WERI-Rb-1 (cell line): Measurements from ENCODE around the gene ZC3H15.
"Not testable (repeated sequence)": the region's sequence is repeated elsewhere in the genome, so short reads cannot be mapped to it uniquely, and the experiment has no call there.

Experiments used
- DNase-seq: peaks from one replicate; pipeline ENCODE4 v3.0.0-alpha.2; 2020
- H3K27ac ChIP-seq: fragments of 250-450 bp; sonication (Bioruptor Pico); 2 replicates; pipeline ENCODE4 v1.5.1; 2020; ENCODE audit warnings: mild to moderate bottlenecking, moderate library complexity
- H3K27me3 ChIP-seq: fragments of 250-450 bp; sonication (Bioruptor Pico); 2 replicates; pipeline ENCODE4 v1.5.1; 2021; ENCODE audit warnings: mild to moderate bottlenecking, low read depth, moderate library complexity; ENCODE audit not compliant: insufficient read depth, severe bottlenecking
- H3K36me3 ChIP-seq: fragments of 250-450 bp; sonication (Bioruptor Pico); 2 replicates; pipeline ENCODE4 v1.5.1; 2020; ENCODE audit warnings: mild to moderate bottlenecking, moderate library complexity
- H3K4me3 ChIP-seq: 2 replicates; pipeline ENCODE4 v1.5.1; 2011; ENCODE audit warnings: low read depth, mild to moderate bottlenecking, control low read depth, low read length
- H3K9me3 ChIP-seq: fragments of 250-450 bp; sonication (Bioruptor Pico); 2 replicates; pipeline ENCODE4 v1.5.1; 2021; ENCODE audit warnings: mild to moderate bottlenecking, moderate library complexity; ENCODE audit not compliant: severe bottlenecking
- TF ChIP-seq, protein P1 (sequence below): IDR thresholded peaks from 2 replicates; pipeline ENCODE4 v1.5.1; 2011; ENCODE audit warnings: low read depth, mild to moderate bottlenecking, control low read depth, inconsistent platforms, low read length

Gene ZC3H15

DNA sequence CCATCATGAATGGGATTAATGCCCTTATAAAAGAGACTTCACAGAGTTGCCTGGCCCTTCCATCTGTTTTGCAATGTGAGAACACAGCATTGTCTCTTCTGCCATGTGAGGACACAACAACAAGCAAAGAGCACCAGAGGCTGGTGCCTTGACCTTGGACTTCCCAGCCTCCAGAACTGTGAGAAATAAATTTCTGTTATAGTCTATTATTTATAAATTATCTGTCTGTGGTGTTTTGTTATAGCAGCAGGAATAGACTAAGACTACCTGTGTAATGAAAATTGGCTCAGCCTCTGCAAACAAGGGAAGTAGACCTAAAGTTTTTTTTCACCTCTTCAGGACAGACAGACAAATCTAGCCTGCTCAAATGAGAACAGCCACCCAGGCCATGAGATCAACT, 19.3 kb upstream of the ZC3H15 start:
- Histone ChIP-seq H3K27me3 (no peaks in the 10 kb centered on the region), H3K9me3 (no peaks in the 10 kb centered on the region), H3K36me3 (no peaks in the 10 kb centered on the region), H3K27ac (no peak overlapping the region), H3K4me3 (no peak overlapping the region)
- no peak for DNase-seq
- TF ChIP-seq, protein P1, sequence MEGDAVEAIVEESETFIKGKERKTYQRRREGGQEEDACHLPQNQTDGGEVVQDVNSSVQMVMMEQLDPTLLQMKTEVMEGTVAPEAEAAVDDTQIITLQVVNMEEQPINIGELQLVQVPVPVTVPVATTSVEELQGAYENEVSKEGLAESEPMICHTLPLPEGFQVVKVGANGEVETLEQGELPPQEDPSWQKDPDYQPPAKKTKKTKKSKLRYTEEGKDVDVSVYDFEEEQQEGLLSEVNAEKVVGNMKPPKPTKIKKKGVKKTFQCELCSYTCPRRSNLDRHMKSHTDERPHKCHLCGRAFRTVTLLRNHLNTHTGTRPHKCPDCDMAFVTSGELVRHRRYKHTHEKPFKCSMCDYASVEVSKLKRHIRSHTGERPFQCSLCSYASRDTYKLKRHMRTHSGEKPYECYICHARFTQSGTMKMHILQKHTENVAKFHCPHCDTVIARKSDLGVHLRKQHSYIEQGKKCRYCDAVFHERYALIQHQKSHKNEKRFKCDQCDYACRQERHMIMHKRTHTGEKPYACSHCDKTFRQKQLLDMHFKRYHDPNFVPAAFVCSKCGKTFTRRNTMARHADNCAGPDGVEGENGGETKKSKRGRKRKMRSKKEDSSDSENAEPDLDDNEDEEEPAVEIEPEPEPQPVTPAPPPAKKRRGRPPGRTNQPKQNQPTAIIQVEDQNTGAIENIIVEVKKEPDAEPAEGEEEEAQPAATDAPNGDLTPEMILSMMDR = no peak

DNA sequence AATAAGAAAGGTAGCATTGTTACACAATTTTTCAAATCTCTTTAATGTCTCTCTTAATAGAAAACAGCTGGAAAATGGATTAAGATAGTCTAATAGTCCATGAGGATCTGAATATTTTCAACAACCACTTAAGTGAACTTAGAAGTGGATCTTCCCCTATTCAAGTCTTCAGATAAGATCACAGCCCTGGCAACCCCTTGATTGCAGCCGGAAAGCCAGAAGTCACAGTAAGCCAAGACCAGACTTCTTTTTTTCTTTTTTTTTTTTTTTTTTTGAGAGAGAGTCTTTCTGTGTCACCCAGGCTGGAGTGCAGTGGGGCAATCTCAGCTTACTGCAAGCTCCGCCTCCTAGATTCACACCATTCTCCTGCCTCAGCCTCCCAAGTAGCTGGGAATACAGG, 18.6 kb upstream of the ZC3H15 start:
- no peak for DNase-seq
- Histone ChIP-seq H3K36me3 (no peaks in the 10 kb centered on the region), H3K27ac (no peak overlapping the region), H3K4me3 (no peak overlapping the region), H3K9me3 (no peaks in the 10 kb centered on the region), H3K27me3 (no peaks in the 10 kb centered on the region)
- TF ChIP-seq, protein P1 = no peak

DNA sequence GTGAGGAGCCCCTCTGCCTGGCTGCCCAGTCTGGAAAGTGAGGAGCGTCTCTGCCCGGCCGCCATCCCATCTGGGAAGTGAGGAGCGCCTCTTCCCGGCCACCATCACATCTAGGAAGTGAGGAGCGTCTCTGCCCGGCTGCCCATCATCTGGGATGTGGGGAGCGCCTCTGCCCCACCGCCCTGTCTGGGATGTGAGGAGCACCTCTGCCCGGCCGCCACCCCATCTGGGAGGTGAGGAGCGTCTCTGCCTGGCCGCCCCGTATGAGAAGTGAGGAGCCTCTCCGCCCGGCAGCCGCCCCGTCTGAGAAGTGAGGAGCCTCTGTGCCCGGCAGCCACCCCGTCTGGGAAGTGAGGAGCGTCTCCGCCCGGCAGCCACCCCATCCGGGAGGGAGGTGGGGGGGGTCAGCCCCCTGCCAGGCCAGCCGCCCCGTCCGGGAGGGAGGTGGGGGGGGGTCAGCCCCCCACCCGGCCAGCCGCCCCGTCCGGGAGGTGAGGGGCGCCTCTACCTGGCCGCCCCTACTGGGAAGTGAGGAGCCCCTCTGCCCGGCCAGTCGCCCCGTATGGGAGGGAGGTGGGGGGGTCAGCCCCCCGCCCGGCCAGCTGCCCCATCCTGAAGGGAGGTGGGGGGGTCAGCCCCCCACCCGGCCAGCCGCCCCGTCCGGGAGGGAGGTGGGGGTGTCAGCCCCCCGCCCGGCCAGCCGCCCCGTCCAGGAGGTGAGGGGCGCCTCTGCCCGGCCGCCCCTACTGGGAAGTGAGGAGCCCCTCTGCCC, 13.2 kb upstream of the ZC3H15 start:
- H3K27me3 ChIP-seq, H3K4me3 ChIP-seq, H3K27ac ChIP-seq, DNase-seq, H3K36me3 ChIP-seq, H3K9me3 ChIP-seq: not testable (repeated sequence)

DNA sequence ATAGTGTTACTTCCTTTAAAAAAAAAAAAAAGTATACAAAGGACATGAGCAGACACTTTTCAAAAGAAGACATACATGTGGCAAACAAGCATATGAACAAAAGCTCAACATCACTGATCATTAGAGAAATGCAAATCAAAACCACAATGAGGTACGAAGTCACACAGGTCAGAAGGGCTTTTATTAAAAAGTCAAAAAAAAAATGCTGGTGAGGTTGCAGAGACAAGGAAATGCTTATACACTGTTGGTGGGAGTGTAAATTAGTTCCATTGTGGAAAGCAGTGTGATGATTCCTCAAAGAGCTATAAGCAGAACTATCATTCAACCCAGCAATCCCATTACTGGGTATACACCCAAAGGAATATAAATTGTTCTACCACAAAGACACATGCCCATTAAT, 11.8 kb upstream of the ZC3H15 start:
- DNase-seq, H3K9me3 ChIP-seq, H3K4me3 ChIP-seq, H3K27ac ChIP-seq, H3K27me3 ChIP-seq, H3K36me3 ChIP-seq: not testable (repeated sequence)

DNA sequence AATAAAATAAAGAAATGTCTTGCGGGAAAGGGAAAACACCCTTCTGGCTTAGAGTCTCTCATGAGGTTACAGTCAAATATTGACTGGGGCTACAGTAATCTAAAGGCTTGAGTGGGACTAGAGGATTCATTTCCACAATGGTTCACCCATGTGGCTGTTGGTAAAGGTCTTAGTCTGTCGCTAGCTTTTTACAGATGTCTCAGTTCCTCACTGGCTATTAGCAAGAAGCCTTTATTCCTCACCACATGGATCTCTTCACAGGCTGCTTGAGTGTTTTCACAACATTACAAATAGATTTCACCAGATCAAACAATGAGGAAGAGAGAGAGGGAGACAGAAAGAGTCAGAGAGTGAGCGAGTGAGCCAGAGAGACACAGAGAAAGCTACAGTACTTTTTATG, 8.3 kb upstream of the ZC3H15 start:
- Histone ChIP-seq H3K4me3 (no peak overlapping the region), H3K27ac (no peak overlapping the region), H3K9me3 (no peaks in the 10 kb centered on the region), H3K27me3 (no peaks in the 10 kb centered on the region), H3K36me3 (no peaks in the 10 kb centered on the region)
- DNase-seq = no peak
- TF ChIP-seq, protein P1 = no peak

DNA sequence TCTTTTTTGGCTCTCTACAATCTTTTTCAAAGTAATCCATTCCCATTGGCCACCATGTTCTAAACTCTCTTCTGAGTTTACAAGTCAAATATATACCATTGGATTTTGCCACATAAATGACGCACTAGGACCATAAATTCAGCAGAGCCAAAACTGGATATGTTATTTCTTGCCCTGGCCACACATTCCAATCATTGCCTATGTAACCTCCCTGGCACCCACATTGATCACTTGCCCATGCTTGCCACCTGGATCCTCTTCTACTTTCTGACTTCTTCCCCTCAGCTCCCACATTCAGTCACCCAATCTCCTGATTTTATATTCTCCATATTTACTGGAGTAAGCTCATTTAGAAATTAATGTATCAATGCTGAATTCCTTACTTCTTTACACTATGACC, 5.1 kb upstream of the ZC3H15 start:
- H3K27me3 ChIP-seq = no peaks in the 10 kb centered on the region
- H3K36me3 ChIP-seq = no peaks in the 10 kb centered on the region
- H3K27ac ChIP-seq = no peak overlapping the region
- TF ChIP-seq, protein P1 = no peak
- no peak for DNase-seq
- H3K9me3 ChIP-seq = no peaks in the 10 kb centered on the region
- H3K4me3 ChIP-seq = no peak overlapping the region
